Osteocyte (in vitro differentiated cells): ENCODE results near the gene CLNK. TPM values are rescaled to one million over a fixed set of nuclear protein-coding genes. Genes with fewer than 3 reads are reported as not detected.

ENCODE experiments used
- DNase-seq: peaks from one replicate; pipeline ENCODE4 v3.0.0; 2021; ENCODE audit warnings: mixed read lengths; ENCODE audit not compliant: unreplicated experiment; ENCODE audit errors: extremely low spot score
- H3K27ac Mint-ChIP-seq: one replicate; pipeline ENCODE4 v1.8.0; 2021; ENCODE audit warnings: mild to moderate bottlenecking, mixed read lengths; ENCODE audit not compliant: unreplicated experiment
- H3K27me3 Mint-ChIP-seq: one replicate; pipeline ENCODE4 v1.8.0; 2021; ENCODE audit warnings: mixed read lengths; ENCODE audit not compliant: unreplicated experiment
- H3K36me3 Mint-ChIP-seq: one replicate; pipeline ENCODE4 v1.8.0; 2021; ENCODE audit warnings: mixed read lengths; ENCODE audit not compliant: unreplicated experiment
- H3K4me1 Mint-ChIP-seq: one replicate; pipeline ENCODE4 v1.8.0; 2021; ENCODE audit warnings: mixed read lengths; ENCODE audit not compliant: unreplicated experiment
- H3K4me3 Mint-ChIP-seq: one replicate; pipeline ENCODE4 v1.8.0; 2021; ENCODE audit warnings: mild to moderate bottlenecking, moderate library complexity, mixed read lengths; ENCODE audit not compliant: unreplicated experiment
- H3K9me3 Mint-ChIP-seq: one replicate; pipeline ENCODE4 v1.8.0; 2021; ENCODE audit warnings: mixed read lengths; ENCODE audit not compliant: unreplicated experiment
- CTCF ChIP-seq: fragments of 200-600 bp; sonication (generic); IDR thresholded peaks from 2 replicates; pipeline ENCODE4 v1.5.0; 2021; ENCODE audit warnings: antibody characterized with exemption, mild to moderate bottlenecking, moderate library complexity
- total RNA-seq: library from RNA; stranded (reverse); gene quantifications from 2 replicates; pipeline ENCODE4 v1.2.1, GENCODE V29; 2021

CLNK gene
- total RNA-seq, 1 donor from 2014 or later: not detected

- Mint-ChIP-seq H3K36me3 (no peaks in the 10 kb centered on the region), H3K27me3 (peaks cover 3% of the 10 kb centered on the region), H3K4me3 (no peak overlapping the region), H3K27ac (no peak overlapping the region), H3K9me3 (peaks cover 3% of the 10 kb centered on the region), H3K4me1 (peaks cover 5% of the 10 kb centered on the region)
- no peak for TF ChIP-seq CTCF
- DNase-seq: no peak
Measured at GRCh38 chr4:10690185-10690907, 5.8 kb upstream of the CLNK start.

DNA sequence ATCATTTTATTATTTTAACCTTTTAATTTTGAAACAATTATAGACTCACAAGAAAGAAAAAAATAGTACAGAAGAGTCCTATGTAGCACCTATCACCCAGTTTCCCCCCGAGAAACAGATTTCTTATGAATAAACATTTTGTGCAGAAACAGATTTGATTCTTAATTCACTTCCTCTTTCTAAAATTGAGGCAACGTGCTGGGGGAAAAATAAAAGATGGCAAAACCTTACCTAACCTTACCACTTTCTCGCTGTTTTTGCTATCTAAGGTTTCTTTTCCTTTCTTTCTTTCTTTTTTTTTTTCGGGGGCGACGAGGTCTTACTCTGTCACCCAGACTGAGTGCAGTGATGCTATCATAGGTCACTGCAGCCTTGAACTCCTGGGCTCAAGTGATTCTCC lies 4.3 kb upstream of the CLNK start:
- Mint-ChIP-seq H3K27ac (no peak overlapping the region), H3K4me3 (no peak overlapping the region), H3K4me1 (peaks cover 5% of the 10 kb centered on the region), H3K36me3 (no peaks in the 10 kb centered on the region), H3K9me3 (peaks cover 3% of the 10 kb centered on the region), H3K27me3 (peaks cover 3% of the 10 kb centered on the region)
- no peak for DNase-seq
- TF ChIP-seq CTCF: no peak

DNA sequence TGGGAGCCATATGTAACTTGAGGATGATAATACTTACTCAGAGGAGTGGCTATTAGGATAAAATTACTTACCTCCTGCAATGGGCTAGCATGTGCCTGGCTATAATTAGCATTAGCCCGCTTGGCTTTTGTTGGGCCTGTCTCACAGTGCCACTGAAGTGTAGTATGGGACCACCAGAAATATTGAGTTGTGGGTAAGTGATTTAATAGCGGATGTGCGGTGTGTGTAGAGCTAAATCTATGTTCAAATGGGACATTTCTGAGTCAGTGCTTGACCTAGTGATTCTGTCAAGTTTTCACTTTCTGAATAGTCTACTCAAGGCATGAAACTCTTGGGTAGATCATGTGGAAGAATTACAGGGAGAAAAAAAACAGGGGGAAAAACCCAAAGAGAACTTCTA lies 3.5 kb upstream of the CLNK start:
- H3K4me1 Mint-ChIP-seq: peaks cover 5% of the 10 kb centered on the region
- H3K9me3 Mint-ChIP-seq: peaks cover under 1% of the 10 kb centered on the region
- no peak overlapping the region for H3K4me3 Mint-ChIP-seq
- no peaks in the 10 kb centered on the region for H3K36me3 Mint-ChIP-seq
- H3K27me3 Mint-ChIP-seq: peaks cover 3% of the 10 kb centered on the region
- DNase-seq: no peak
- H3K27ac Mint-ChIP-seq: no peak overlapping the region
- TF ChIP-seq CTCF: no peak

GRCh38 chr4:10687526-10687925 lies 3.0 kb upstream of the CLNK start:
- Mint-ChIP-seq H3K27ac (no peak overlapping the region), H3K4me3 (no peak overlapping the region), H3K36me3 (no peaks in the 10 kb centered on the region), H3K27me3 (peaks cover 3% of the 10 kb centered on the region), H3K4me1 (peaks cover 5% of the 10 kb centered on the region), H3K9me3 (no peaks in the 10 kb centered on the region)
- no peak for DNase-seq
- no peak for TF ChIP-seq CTCF

GRCh38 chr4:10682397-10682796 lies 2.2 kb downstream of the CLNK start:
- no peak for DNase-seq
- Mint-ChIP-seq H3K27me3 (peaks cover 3% of the 10 kb centered on the region), H3K4me1 (no peaks in the 10 kb centered on the region), H3K27ac (no peak overlapping the region), H3K9me3 (no peaks in the 10 kb centered on the region), H3K4me3 (no peak overlapping the region), H3K36me3 (no peaks in the 10 kb centered on the region)
- no peak for TF ChIP-seq CTCF
